PC-9 (cell line): ENCODE results near the gene SERPINA12. TPM values are rescaled to one million over a fixed set of nuclear protein-coding genes. Genes with fewer than 3 reads are reported as not detected.

Experiments
- BruUV-seq: library from RNA; stranded (reverse); fragments of 400-500 nt; replicated peaks from 2 replicates; lab custom pipeline; 2021; lab: Mats Ljungman, UMichigan
- CTCF ChIA-PET: fragments of 300-600 bp; sonication (Branson Sonifier 250); formaldehyde crosslinking; loops from one replicate; lab custom pipeline; 2022; ENCODE audit warnings: antibody characterized with exemption; lab: Charles Lee
- POLR2A ChIA-PET: fragments of 300-600 bp; sonication (Branson Sonifier 250); formaldehyde crosslinking; loops from one replicate; lab custom pipeline; 2022; ENCODE audit warnings: antibody characterized with exemption; ENCODE audit not compliant: unreplicated experiment; lab: Charles Lee
- DNase-seq, 2 experiments: peaks; one replicate each; pipeline versions ENCODE4 v3.0.0 to v3.0.0-alpha.2; 2015 to 2022; ENCODE audit warnings: mixed read lengths in 1 of 2
- H2AFZ ChIP-seq: fragments of 200-600 bp; sonication (generic); 2 replicates; pipeline ENCODE4 v1.8.1; 2017; ENCODE audit warnings: antibody characterized with exemption
- H3F3A ChIP-seq: fragments of 200-600 bp; sonication (generic); 2 replicates; pipeline ENCODE4 v1.8.1; 2017; ENCODE audit warnings: antibody characterized with exemption, mild to moderate bottlenecking, low read depth; ENCODE audit not compliant: insufficient read depth
- H3K27ac ChIP-seq: fragments of 200-600 bp; sonication (generic); 2 replicates; pipeline ENCODE4 v1.6.1; 2016; ENCODE audit warnings: mixed run types
- H3K27me3 ChIP-seq: fragments of 200-600 bp; sonication (generic); 2 replicates; pipeline ENCODE4 v1.6.1; 2016; ENCODE audit warnings: low read depth, mixed run types; ENCODE audit not compliant: insufficient read depth
- H3K36me3 ChIP-seq: fragments of 200-600 bp; sonication (generic); 2 replicates; pipeline ENCODE4 v1.6.1; 2016; ENCODE audit warnings: low read depth, mixed run types
- H3K4me1 ChIP-seq: fragments of 200-600 bp; sonication (generic); replicated peaks from 2 replicates; pipeline ENCODE4 v1.6.1; 2016; ENCODE audit warnings: mixed run types; ENCODE audit not compliant: insufficient read depth
- H3K4me2 ChIP-seq: fragments of 200-600 bp; sonication (generic); 2 replicates; pipeline ENCODE4 v1.6.1; 2017; ENCODE audit warnings: mixed run types
- H3K4me3 ChIP-seq: fragments of 200-600 bp; sonication (generic); 2 replicates; pipeline ENCODE4 v1.6.1; 2016; ENCODE audit warnings: mixed run types
- H3K79me2 ChIP-seq: fragments of 200-600 bp; sonication (generic); 2 replicates; pipeline ENCODE4 v1.6.1; 2017; ENCODE audit warnings: low read depth, mixed run types
- H3K9me2 ChIP-seq: fragments of 200-600 bp; sonication (generic); 2 replicates; pipeline ENCODE4 v1.8.1; 2017; ENCODE audit warnings: mild to moderate bottlenecking; ENCODE audit not compliant: insufficient read depth
- H3K9me3 ChIP-seq: fragments of 200-600 bp; sonication (generic); 2 replicates; pipeline ENCODE4 v1.8.1; 2016; ENCODE audit warnings: low read depth; ENCODE audit not compliant: insufficient read depth
- H4K20me1 ChIP-seq: fragments of 200-600 bp; sonication (generic); 2 replicates; pipeline ENCODE4 v1.8.1; 2017; ENCODE audit not compliant: insufficient read depth
- CTCF ChIP-seq: fragments of 200-600 bp; sonication (generic); conservative IDR thresholded peaks from 2 replicates; pipeline ENCODE4 v1.6.1; 2017; ENCODE audit warnings: mixed run types, antibody characterized with exemption, mild to moderate bottlenecking, moderate library complexity
- EZH2 ChIP-seq: fragments of 200-600 bp; sonication (generic); IDR thresholded peaks from 2 replicates; pipeline ENCODE4 v1.8.0; 2017; ENCODE audit warnings: antibody characterized with exemption, low read depth
- intact Hi-C: fragments of 100-400 bp; cut with micrococcal nuclease; formaldehyde crosslinking; loops from one replicate; pipeline ENCODE4 v1.10.0; 2022; ENCODE audit not compliant: unreplicated experiment
- total RNA-seq: library from RNA; stranded (reverse); gene quantifications from 2 replicates; pipeline ENCODE4 v1.2.3, GENCODE V29; 2021

SERPINA12 gene
- total RNA-seq, 1 experiment from 2014 or later, result not detected

GRCh38 chr14:94462219-94462551 is 47.1 kb downstream of the SERPINA12 start:
- no peak for TF ChIP-seq EZH2
- TF ChIP-seq CTCF, result no peak
- no peak overlapping the region for H2AFZ ChIP-seq
- POLR2A ChIA-PET, result no interaction called here

DNA sequence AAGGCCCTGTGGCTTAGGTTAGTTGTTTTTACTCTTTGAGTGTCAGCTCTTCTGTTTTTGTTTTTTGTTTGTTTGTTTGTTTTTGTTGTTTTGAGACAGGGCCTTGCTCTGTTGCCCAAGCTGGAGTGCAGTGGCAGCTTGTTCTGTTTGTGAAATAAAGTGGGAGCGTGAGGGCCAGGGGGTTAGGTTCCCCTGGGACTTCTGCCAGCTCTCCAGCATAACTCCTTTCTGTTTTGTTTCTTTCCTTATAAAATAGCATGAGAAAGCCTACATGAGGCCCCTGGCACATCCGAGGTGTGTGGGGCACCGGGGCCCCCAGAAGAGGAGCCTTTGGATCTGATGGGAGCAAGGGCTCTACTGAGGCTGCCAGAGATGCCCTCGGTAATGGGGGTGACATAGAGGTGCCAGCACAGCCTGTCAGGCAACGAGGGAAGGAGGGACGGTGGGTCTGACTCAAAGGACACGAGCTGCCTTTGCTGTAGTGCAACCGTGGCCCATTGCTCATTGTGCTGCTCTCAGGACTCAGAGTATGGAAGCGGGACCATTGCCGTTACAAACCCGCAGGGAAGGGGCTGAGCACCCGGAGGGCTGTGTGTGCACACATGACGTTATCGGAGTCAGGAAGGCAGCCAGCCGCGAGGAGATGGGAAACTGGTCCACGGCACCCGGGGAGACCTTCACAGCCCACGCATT is 47.6 kb downstream of the SERPINA12 start:
- ChIA-PET CTCF (no interaction called here), POLR2A (no interaction called here)
- no TSS peak for BruUV-seq
- Histone ChIP-seq H2AFZ (no peak overlapping the region), H3K9me3 (no peaks in the 10 kb centered on the region), H3K4me3 (no peak overlapping the region), H3K9me2 (no peaks in the 10 kb centered on the region), H3K27me3 (peaks cover 8% of the 10 kb centered on the region; the same call in 1 of the 2 replicates), H3K4me1 (no peaks in the 10 kb centered on the region), H4K20me1 (no peaks in the 10 kb centered on the region), H3K4me2 (no peak overlapping the region), H3K27ac (no peak overlapping the region), H3K36me3 (no peaks in the 10 kb centered on the region), H3K79me2 (no peaks in the 10 kb centered on the region), H3F3A (no peaks in the 10 kb centered on the region)
- intact Hi-C loops, result no loop called here
- DNase-seq, result no peak
- no peak for TF ChIP-seq CTCF
- no peak for TF ChIP-seq EZH2

More at GRCh38 chr14:94462219-94462551, 47.1 kb downstream of the SERPINA12 start:
- no TSS peak for BruUV-seq
- intact Hi-C loops, result no loop called here
- Histone ChIP-seq H3F3A (no peaks in the 10 kb centered on the region), H4K20me1 (no peaks in the 10 kb centered on the region), H3K27ac (no peak overlapping the region), H3K79me2 (no peaks in the 10 kb centered on the region), H3K36me3 (no peaks in the 10 kb centered on the region), H3K4me2 (no peak overlapping the region), H3K27me3 (peaks cover 8% of the 10 kb centered on the region; the same call in 1 of the 2 replicates), H3K9me3 (no peaks in the 10 kb centered on the region), H3K9me2 (no peaks in the 10 kb centered on the region), H3K4me3 (no peak overlapping the region), H3K4me1 (no peaks in the 10 kb centered on the region)
- DNase-seq, result no peak
- CTCF ChIA-PET, result no interaction called here

- no peak overlapping the region for H3K4me2 ChIP-seq
- intact Hi-C loops, result no loop called here
- ChIA-PET CTCF (no interaction called here), POLR2A (no interaction called here)
- TF ChIP-seq CTCF, result no peak
- no peak for TF ChIP-seq EZH2
- H3K27me3 ChIP-seq, result peaks cover 8% of the 10 kb centered on the region; the same call in 1 of the 2 replicates
- DNase-seq, result no peak
- no TSS peak for BruUV-seq
- H3K4me1 ChIP-seq, result no peaks in the 10 kb centered on the region
- no peaks in the 10 kb centered on the region for H3K9me2 ChIP-seq
- H2AFZ ChIP-seq, result no peak overlapping the region
- no peaks in the 10 kb centered on the region for H3K9me3 ChIP-seq
- H3F3A ChIP-seq, result no peaks in the 10 kb centered on the region
- no peak overlapping the region for H3K27ac ChIP-seq
- no peaks in the 10 kb centered on the region for H3K36me3 ChIP-seq
- no peaks in the 10 kb centered on the region for H4K20me1 ChIP-seq
- no peaks in the 10 kb centered on the region for H3K79me2 ChIP-seq
- no peak overlapping the region for H3K4me3 ChIP-seq
Observed at GRCh38 chr14:94460631-94461416, 48.4 kb downstream of the SERPINA12 start.
